Skin epidermis (tissue), 12 donors: Measurements from ENCODE around the gene SLC36A1.
"Not testable (repeated sequence)": the region's sequence is repeated elsewhere in the genome, so short reads cannot be mapped to it uniquely, and the experiment has no call there.

ENCODE experiments used
- H3K27ac ChIP-seq, 21 experiments: fragments of 200-600 bp; sonication (generic) in 11 of 21; one replicate each; pipeline ENCODE4 v1.5.0; 2020; ENCODE audit warnings: mild to moderate bottlenecking in 3 of 21, inconsistent platforms in 2 of 21, moderate library complexity in 2 of 21
- H3K4me3 ChIP-seq, 7 experiments: fragments of 200-600 bp; sonication (generic) in 2 of 7; one replicate each; pipeline ENCODE4 v1.5.0; 2020; ENCODE audit warnings: inconsistent platforms in 2 of 7, mild to moderate bottlenecking in 2 of 7, moderate library complexity in 1 of 7

The SLC36A1 gene

GRCh38 chr5:151480384-151481293 is 33.2 kb downstream of the SLC36A1 start:
- Histone ChIP-seq H3K4me3 (no peak overlapping the region), H3K27ac (peak overlapping the region in 5 of 21 experiments; percentile 8 to 68 (median 47))

DNA sequence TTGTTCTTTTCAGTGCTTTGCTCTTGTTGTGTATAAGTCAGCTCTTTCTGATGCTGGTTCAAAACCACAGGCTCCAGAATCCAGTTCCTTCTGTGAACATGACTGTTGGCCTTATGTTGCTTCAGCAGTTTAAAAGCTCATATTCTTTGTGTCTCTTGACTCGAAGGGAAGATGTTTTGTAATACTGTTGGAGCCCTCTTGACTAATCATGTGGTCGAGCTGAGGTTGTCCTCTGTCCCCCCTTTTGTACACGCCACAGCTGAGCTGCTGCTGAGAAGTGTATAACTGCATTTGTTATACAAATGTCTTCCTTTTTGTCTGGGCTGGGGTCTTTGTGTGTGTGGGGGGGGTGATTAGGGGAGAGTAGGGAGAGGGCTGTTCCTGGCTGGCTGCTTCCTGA is 35.8 kb downstream of the SLC36A1 start:
- H3K27ac ChIP-seq = peak overlapping the region in 4 of 21 experiments; percentile 11 to 80 (median 34)
- no peak overlapping the region for H3K4me3 ChIP-seq

GRCh38 chr5:151483647-151484046 is 36.2 kb downstream of the SLC36A1 start:
- Histone ChIP-seq H3K4me3 (no peak overlapping the region), H3K27ac (peak overlapping the region in 4 of 21 experiments; percentile 11 to 80 (median 32))

DNA sequence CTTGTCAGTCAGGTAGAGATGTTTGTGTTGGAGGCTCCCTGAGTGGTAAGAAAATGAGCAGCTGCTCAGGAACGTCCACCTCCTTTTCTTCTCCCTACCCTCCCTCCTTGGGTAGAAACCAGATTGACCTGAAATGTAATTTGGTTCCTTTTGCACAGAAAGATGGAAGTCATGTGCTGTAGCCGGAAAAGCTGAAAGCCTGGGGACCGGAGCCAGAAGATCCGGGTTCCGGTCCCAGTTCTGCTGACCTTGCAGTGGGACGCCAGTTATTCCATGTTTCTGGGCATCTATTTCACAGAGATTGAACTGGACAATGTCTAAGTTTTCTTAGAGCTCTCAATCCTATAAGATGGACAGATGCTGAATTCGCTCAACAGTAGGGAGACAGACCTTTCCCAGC is 40.1 kb downstream of the SLC36A1 start:
- no peak overlapping the region for H3K27ac ChIP-seq
- no peak overlapping the region for H3K4me3 ChIP-seq

- Histone ChIP-seq H3K4me3 (no peak overlapping the region), H3K27ac (no peak overlapping the region)
Measured at GRCh38 chr5:151490627-151491026, 43.2 kb downstream of the SLC36A1 start.

DNA sequence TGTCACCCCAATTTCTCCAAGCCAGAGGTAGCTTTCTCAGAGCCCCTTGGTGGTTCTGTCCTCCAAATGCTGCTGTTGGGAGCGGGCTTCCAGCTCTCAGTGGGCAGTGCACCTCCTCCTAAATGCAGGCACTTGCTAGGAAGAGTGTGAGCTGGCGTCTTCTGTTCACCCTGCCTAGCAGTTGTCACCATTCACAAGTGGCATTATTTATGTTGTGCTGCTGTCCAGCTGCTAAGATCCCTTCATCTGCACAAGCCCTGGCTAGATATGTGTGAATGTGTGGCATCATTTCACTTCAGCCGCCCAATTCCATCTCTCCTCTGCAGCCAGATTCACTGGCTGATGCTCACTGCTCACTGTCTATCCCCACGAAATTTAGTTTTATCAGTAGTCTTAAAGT is 43.7 kb downstream of the SLC36A1 start:
- H3K4me3 ChIP-seq = no peak overlapping the region
- H3K27ac ChIP-seq = no peak overlapping the region

- peak overlapping the region in 2 of 21 experiments; percentile 44 to 52 for H3K27ac ChIP-seq
- no peak overlapping the region for H3K4me3 ChIP-seq
Measured at GRCh38 chr5:151492729-151493128, 45.3 kb downstream of the SLC36A1 start.

DNA sequence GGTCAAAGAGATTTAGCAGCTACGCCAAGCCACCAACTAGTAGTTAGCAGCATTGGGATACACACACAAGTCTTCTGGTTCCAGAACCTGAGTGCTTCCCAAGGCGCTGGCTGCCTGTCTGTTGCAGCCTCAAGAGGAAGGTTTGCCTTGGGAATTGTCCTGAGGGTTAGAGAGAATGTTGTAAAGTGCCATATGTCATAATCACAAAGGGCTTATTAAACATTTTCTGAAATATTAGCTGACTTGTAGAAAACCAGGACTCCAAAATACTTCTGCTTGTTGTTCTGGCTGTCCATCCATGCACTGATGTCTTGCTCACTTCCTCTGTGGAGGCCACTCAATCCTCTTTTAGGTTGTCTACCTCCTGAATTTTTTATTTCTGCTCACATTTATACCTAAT is 46.3 kb downstream of the SLC36A1 start:
- Histone ChIP-seq H3K4me3 (no peak overlapping the region), H3K27ac (peak overlapping the region in 4 of 21 experiments; percentile 7 to 52 (median 36))

DNA sequence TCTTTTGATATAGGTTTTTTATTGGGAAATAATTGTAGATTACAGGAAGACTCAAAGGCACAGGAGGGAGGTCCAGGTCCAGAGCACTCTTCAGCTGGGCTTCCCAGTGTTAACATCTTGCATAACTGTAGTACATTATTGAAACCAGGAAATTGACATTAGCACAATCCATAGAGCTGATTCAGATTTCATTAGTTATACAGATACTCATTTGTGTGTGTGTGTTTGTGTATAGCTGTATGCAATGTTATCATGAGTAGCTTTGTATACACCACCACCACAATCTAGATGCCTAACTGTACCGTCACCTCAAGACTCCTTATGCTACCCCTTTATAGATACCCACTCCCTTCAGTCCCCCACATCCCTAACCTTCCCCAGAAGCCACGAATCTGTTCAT is 47.9 kb downstream of the SLC36A1 start:
- H3K4me3 ChIP-seq = no peak overlapping the region
- H3K27ac ChIP-seq = no peak overlapping the region

GRCh38 chr5:151496041-151496484 is 48.7 kb downstream of the SLC36A1 start:
- Histone ChIP-seq H3K4me3 (no peak overlapping the region), H3K27ac (no peak overlapping the region)

DNA sequence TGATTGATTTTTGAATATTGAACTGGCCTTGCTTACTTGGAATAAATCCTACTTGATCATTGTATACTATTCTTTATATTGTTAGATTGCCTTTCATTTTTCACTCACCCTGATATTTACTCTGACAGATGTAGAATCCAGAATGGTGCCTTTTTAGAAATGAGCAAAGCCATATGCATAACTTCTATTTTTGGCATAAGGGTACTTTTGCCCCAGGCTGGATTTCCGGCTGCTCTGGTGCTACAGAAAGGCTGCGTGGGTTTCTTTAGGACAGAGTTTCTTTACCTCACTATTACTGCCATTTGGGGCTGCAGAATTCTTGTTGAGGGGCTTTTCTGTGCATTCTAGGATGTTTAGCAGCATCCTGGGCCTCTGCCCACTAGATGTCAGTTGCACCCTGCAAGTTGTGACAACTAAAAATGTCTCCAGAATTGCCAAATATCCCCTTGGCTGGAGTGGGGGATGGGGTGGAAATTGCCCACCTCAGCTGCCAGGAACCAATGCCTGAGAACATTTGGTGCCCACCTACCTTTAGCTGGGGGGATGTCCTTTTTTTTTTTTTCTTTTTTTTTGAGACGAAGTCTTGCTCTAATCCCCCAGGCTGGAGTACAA is 50.1 kb downstream of the SLC36A1 start:
- no peak overlapping the region for H3K4me3 ChIP-seq
- H3K27ac ChIP-seq = no peak overlapping the region

GRCh38 chr5:151498395-151499155 is 51.2 kb downstream of the SLC36A1 start:
- Histone ChIP-seq H3K27ac (peak overlapping the region in 1 of 21 experiments; percentile 16), H3K4me3 (no peak overlapping the region)

- Histone ChIP-seq H3K4me3 (no peak overlapping the region), H3K27ac (no peak overlapping the region)
Measured at GRCh38 chr5:151499501-151500035, 52.2 kb downstream of the SLC36A1 start.

DNA sequence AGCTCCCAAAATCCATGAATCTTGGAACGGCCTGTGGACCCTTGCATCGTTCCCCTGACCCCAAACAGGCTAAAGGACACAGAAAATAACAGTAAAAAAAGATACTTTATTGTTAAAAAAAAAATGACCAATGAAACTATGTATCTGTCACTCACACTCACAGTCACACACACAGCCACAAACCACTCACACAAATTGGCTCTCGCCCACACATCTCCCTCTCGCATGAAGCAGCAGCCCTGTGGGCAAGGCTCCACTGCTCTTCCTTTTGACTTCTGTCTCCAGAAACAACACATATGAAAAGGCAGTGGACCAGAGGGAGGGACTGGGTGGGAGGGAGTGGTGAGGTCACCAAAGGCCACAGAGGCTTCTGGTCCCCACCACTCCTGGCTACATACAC is 56.6 kb downstream of the SLC36A1 start:
- Histone ChIP-seq H3K27ac (no peak overlapping the region), H3K4me3 (no peak overlapping the region)

GRCh38 chr5:151508308-151508707 is 60.9 kb downstream of the SLC36A1 start:
- not testable (repeated sequence) for H3K27ac ChIP-seq, H3K4me3 ChIP-seq

GRCh38 chr5:151509231-151509630 is 61.8 kb downstream of the SLC36A1 start:
- H3K4me3 ChIP-seq = no peak overlapping the region
- H3K27ac ChIP-seq = peak overlapping the region in 1 of 21 experiments; percentile 54

GRCh38 chr5:151509836-151510235 is 62.4 kb downstream of the SLC36A1 start:
- Histone ChIP-seq H3K4me3 (no peak overlapping the region), H3K27ac (no peak overlapping the region)

- no peak overlapping the region for H3K4me3 ChIP-seq
- no peak overlapping the region for H3K27ac ChIP-seq
Measured at GRCh38 chr5:151517122-151517920, 69.9 kb downstream of the SLC36A1 start.

DNA sequence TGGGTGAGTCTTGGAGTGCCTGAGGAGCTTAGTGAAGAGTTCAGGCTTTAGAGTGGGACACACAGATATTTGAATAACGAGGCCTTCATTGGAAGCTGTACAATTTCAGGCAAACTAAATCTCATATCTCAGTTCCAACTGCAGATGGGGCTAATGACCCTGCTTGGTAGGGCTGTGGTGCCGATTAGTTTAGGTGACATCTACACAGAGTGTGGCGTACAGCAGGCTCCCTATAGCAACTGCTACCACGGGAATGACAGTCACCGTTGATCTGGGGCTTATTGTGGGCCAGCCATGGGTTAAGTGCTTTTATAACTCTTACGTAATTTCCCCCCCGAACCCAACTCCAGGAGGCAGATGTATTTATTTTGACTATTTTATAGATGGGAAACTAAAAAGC is 72.9 kb downstream of the SLC36A1 start:
- no peak overlapping the region for H3K27ac ChIP-seq
- H3K4me3 ChIP-seq = no peak overlapping the region
